GM18526 (cell line): Measurements from ENCODE around the gene NKD1.

Experiments
- POLR2A ChIP-seq: IDR thresholded peaks from 3 replicates; pipeline ENCODE4 v1.6.1; 2011; ENCODE audit not compliant: insufficient read length; ENCODE audit errors: extremely low read depth

NKD1 gene

DNA sequence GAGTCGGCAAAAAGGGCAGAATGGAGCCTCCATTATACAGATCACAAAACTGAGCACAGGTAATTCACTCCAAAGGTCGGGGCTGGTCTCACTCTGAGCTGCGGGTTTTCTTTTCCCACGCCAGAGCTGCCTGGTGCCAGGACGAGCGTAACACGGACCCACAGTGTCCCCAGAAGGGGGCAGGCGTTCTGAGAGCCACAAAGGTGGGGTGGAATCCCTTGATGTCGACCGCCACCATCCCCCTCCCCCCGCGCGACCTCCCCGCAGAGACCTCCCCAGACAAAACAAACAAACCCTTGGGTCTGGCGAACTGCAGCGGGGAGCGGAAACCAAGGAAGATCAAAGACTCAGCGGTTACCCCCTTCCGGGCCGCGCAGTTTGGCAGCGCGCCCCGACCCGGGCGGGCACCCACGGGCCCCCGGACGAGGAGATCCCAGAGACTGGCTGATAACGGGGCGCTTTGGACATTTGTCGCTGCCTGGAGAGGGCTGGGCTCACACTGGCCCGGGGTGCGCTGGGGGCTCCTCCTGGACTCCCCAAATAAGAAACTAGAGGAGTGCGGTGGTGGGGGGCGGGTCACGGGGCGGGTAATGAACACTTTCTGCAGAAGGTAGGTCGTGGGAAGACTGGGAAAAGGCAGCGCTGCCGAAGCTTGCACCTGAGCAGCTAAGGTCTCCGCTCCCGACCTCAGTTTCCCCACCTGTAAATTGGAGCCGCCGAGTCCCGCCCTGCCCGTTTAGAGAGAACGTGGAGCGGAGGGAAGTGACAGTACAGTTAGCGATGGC lies 664 bp upstream of the NKD1 start:
- TF ChIP-seq POLR2A = no peak

GRCh38 chr16:50548909-50549560 lies 839 bp downstream of the NKD1 start:
- no peak for TF ChIP-seq POLR2A

DNA sequence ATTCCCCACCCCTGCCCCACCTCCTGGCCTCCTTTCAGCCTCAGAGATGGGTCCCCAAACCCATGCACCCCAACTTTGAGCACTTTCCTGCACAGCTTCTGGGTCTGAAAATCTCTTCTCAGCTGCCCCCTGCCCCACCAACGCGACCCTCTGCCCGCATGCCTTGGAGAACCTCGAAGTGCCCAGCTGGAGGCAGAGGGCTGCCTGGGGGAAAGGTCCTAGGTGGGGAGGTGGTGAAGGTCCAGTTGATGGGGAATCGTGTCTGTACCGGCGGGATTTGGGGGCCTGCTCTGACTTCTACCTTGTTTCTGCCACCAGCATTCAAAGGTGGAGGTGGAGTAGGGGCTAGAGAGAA lies 1.3 kb downstream of the NKD1 start:
- no peak for TF ChIP-seq POLR2A

DNA sequence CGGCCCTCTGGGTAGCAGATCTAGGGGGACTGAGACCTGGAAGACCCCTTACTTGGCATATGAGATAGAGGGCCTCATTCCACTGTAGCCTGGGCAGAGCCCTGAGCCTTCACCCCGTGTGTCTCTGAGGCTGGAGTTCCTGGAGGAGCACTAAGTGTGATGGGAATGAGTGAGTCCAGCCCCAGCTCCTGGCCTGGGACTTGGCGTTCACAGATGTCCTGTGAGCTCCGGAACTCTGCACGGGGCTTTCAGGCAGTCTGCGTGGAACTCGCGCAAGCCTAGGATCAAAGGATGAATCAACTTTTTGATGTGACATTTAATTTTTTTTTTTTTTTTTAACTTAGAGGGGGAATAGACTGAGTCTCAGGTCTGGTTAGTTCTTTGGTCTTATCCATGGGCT lies 1.8 kb downstream of the NKD1 start:
- no peak for TF ChIP-seq POLR2A

GRCh38 chr16:50550866-50551641 lies 2.9 kb downstream of the NKD1 start:
- TF ChIP-seq POLR2A = no peak

GRCh38 chr16:50552476-50553101 lies 4.4 kb downstream of the NKD1 start:
- no peak for TF ChIP-seq POLR2A

GRCh38 chr16:50553182-50553710 lies 5.0 kb downstream of the NKD1 start:
- TF ChIP-seq POLR2A = no peak

DNA sequence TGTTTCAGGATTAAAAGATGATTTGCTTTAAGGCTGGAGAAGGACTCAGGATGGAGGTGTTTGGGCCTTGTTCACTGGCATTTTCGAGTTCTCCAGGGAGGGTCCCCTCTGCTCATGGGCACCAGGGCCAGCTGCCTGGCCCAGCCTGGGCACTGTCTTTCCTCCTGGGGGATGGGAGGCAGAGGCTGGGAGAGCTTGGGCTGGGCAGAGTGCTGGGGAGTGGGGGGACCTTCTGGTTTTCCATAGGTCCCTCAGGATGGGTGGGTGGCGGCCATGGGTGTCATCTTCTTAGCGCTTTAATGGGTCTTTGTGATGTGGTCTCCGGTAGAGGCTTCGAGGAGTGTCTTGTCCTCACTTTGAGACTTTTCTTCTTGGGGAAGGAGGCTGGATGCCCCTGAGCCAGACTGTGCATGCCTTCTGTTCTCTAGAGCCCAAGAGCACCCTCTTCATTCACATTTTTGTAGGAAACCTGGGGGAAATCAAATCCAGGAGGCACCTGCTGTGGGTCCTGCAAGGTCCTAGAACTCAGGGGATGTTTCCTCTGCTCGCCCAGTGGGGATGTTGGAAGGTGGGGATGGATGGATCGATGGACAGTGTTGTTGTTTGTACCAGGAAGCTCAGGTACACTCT lies 5.7 kb downstream of the NKD1 start:
- no peak for TF ChIP-seq POLR2A

DNA sequence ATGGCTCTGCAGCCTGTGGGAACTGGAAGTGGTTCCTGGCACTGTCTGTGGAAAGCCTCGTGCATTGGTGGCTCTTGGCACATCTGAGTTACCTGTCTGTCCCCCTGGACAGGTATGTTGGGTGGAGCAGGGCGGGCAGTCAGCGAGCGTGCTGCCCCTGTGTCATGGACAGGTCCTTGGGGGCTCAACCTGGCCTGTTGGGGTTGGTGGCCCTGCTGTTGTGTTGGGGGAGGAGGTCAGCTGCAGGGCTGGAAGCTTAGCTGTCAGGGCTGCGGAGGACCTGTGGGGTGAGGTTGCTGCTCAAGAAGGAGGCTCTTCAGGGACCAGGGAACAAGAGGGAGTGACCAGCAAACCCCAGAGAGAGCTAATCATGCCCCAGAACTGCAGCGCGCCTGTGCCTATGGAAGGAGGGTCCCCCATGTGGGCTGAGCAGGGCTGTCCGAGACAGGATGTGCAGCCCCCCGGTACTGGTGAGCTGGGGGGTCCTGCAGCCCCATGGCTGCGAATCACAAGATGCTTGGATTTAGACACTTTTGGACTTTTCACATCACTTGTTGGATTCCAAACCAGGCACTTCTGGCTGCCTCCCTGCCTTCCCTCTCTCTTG lies 7.2 kb downstream of the NKD1 start:
- TF ChIP-seq POLR2A = no peak

DNA sequence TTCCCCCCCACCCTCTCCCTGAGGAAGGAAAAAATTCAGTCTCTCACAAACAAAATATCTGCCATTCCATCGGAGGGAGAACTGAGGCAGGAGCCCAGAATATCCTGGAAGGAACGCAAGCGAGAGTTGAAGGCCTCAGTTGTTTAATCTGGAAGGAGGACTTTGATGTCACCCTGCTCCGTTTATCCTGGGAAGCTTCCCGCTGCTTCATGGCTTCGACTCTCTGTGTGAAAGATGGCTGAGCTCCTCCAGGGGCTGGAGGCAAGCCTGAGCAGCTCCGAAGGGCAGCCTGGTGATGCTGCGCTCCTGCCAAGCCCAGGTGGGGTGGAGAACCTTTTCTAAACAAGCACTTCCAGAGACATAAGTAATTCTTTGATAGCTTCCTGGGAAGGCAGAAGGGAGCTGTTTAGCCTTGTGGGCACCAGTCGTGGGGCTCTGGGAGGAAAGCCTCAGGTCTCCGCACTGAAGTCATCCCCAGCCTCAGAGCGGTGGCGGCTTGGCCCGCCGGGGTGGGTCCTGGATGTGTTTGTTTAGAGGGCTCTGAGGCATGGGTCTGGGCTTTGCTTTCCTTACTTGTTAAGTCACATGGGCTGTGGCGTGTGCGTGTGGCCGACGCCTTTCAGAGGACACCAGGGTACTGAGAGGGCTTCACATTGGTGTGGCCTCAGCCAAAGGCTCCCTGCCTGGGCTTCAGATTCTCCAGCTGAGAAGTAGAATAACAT lies 7.9 kb downstream of the NKD1 start:
- TF ChIP-seq POLR2A = no peak

DNA sequence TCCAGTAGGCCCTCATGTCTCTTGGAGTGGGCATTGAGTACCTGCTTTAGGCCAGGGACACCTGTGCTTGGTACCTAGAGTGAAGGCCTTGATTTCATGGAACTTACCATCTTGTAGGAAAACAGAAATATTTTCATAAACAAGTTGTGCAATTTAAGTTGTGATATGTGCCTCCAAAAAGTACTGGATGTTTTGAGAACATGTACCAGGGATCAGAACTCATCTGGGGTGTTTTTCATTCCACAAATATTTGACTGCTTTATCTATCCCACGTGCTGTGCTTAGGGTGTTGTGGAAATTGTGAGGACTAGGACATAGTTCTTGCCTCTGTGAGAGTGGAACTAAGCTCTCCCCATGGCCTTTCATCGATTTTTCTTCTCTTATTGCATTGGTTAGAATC lies 8.8 kb downstream of the NKD1 start:
- TF ChIP-seq POLR2A = no peak

GRCh38 chr16:50558913-50559312 lies 10.7 kb downstream of the NKD1 start:
- no peak for TF ChIP-seq POLR2A

GRCh38 chr16:50559342-50559741 lies 11.1 kb downstream of the NKD1 start:
- TF ChIP-seq POLR2A = no peak
